ENCODE measurements around the gene PLXDC1. TPM values are rescaled to one million over a fixed set of nuclear protein-coding genes. Genes with fewer than 3 reads are reported as not detected.
A peak's percentile ranks its signal among the peaks of the same experiment; 100 is the strongest.

Gene PLXDC1
- total and polyA plus RNA-seq, 2 of the 13 experiments (the other 11 are each of a cell fraction or from before 2014, with no cell fraction given): not detected

GRCh38 chr17:39200070-39200879, 48.8 kb upstream of the PLXDC1 start, which contains the start of gene RPL19 (continued):
- TF ChIP-seq ZNF276 (CRISPR knock-in tag; IDR thresholded peaks at IDR 0.05; ENCODE audit: low read depth) (0 out of 2 replicates have a peak, but pooled peaks have one; percentile 63), NFE2L1 (CRISPR knock-in tag; IDR thresholded peaks at IDR 0.05; ENCODE audit: borderline replicate concordance) (no peak), ZNF296 (CRISPR knock-in tag; conservative IDR thresholded peaks at IDR 0.05) (0 out of 2 replicates have a peak, but pooled peaks have one; percentile 31), AFF4 (CRISPR knock-in tag; IDR thresholded peaks at IDR 0.05) (peak; percentile 14; the same call in 1 of the 2 replicates), ZNF124 (CRISPR knock-in tag; IDR thresholded peaks at IDR 0.05) (no peak), ZBTB10 (CRISPR knock-in tag; IDR thresholded peaks at IDR 0.05; ENCODE audit: borderline replicate concordance) (0 out of 2 replicates have a peak, but pooled peaks have one; percentile 28), RBM39 (IDR thresholded peaks at IDR 0.05; ENCODE audit: low read depth, low read length, poor library complexity, severe bottlenecking) (peak; percentile 97), FOXP4 (CRISPR knock-in tag; IDR thresholded peaks at IDR 0.05) (peak; percentile 35; the same call in 1 of the 2 replicates), BRCA1 (CRISPR knock-in tag; IDR thresholded peaks at IDR 0.05) (0 out of 2 replicates have a peak, but pooled peaks have one; percentile 56), SIX4 (CRISPR knock-in tag; IDR thresholded peaks at IDR 0.05) (no peak; the same call in 1 of the 2 replicates), JDP2 (CRISPR knock-in tag; IDR thresholded peaks at IDR 0.05; ENCODE audit: borderline replicate concordance) (no peak), ZNF556 (CRISPR knock-in tag; IDR thresholded peaks at IDR 0.05; ENCODE audit: borderline replicate concordance) (peak; percentile 58), ZNF260 (CRISPR knock-in tag; IDR thresholded peaks at IDR 0.05; ENCODE audit: borderline replicate concordance, low read depth) (0 out of 2 replicates have a peak, but pooled peaks have one; percentile 42), ZFP37 (CRISPR knock-in tag; IDR thresholded peaks at IDR 0.05; ENCODE audit: borderline replicate concordance) (no peak; the same call in 1 of the 2 replicates), NFKB2 (CRISPR knock-in tag; IDR thresholded peaks at IDR 0.05; ENCODE audit: borderline replicate concordance) (peak; percentile 92; the same call in 1 of the 2 replicates), ZNF354B (CRISPR knock-in tag; IDR thresholded peaks at IDR 0.05) (peak; percentile 68; the same call in 1 of the 2 replicates)
